Thyroid gland (tissue), 4 donors: ENCODE measurements around the gene EDEM1. TPM values are rescaled to one million over a fixed set of nuclear protein-coding genes. Genes with fewer than 3 reads are reported as not detected.
"Not testable (repeated sequence)": the region's sequence is repeated elsewhere in the genome, so short reads cannot be mapped to it uniquely, and the experiment has no call there.

Experiments used
- DNase-seq, 2 donors: peaks; one replicate each; pipeline ENCODE4 v3.0.0-alpha.2; 2019
- H3K27ac ChIP-seq, 3 donors: fragments of 200-600 bp; sonication (generic); 1 replicate in 2 of 3; 2 replicates in 1 of 3; pipeline ENCODE4 v1.5.1; 2016 to 2019; ENCODE audit warnings: mild to moderate bottlenecking in 1 of 3, moderate library complexity in 1 of 3
- H3K27me3 ChIP-seq: fragments of 200-600 bp; sonication (generic); one replicate; pipeline ENCODE4 v1.5.1; 2019
- H3K36me3 ChIP-seq, 2 donors: fragments of 200-600 bp; sonication (generic); one replicate each; pipeline ENCODE4 v1.5.1; 2016 to 2019
- H3K4me1 ChIP-seq, 2 donors: fragments of 200-600 bp; sonication (generic); one replicate each; pipeline ENCODE4 v1.5.1; 2017 to 2019
- H3K4me3 ChIP-seq, 3 donors: fragments of 200-600 bp; sonication (generic); replicated peaks in 1 of 3; 1 replicate in 2 of 3; 2 replicates in 1 of 3; pipeline ENCODE4 v1.5.1; 2016; ENCODE audit warnings: mild to moderate bottlenecking in 1 of 3
- H3K9me3 ChIP-seq: fragments of 200-600 bp; sonication (generic); one replicate; pipeline ENCODE4 v1.5.1; 2017
- CTCF ChIP-seq, 6 experiments: fragments of 200-600 bp in 3 of 6; fragments of 450-650 bp in 3 of 6; sonication (generic) in 3 of 6; IDR thresholded peaks; one replicate each; pipeline ENCODE4 v1.5.1; 2016 to 2019; ENCODE audit warnings: antibody characterized with exemption in 6 of 6, mild to moderate bottlenecking in 2 of 6, inconsistent platforms in 1 of 6, moderate library complexity in 1 of 6
- POLR2A ChIP-seq, 2 donors: fragments of 450-650 bp; IDR thresholded peaks; one replicate each; pipeline ENCODE4 v1.6.1; 2017; ENCODE audit warnings: antibody characterized with exemption in 2 of 2, mild to moderate bottlenecking in 2 of 2, moderate library complexity in 1 of 2
- WGBS, 2 donors: methylation state at CpG; one replicate each; pipeline ENCODE4 v1.1.5; 2017; 5-methylcytosine and 5-hydroxymethylcytosine counted together
- intact Hi-C: fragments of 100-400 bp; cut with DNase I; formaldehyde crosslinking; loops from one replicate; pipeline ENCODE4 v1.15.1; 2023
- total RNA-seq, 4 donors: library from RNA; depleted of rRNA; stranded (reverse); fragments of >200 nt; gene quantifications; one replicate each; pipeline ENCODE4 v1.2.3, GENCODE V29; 2016

EDEM1 gene
- total RNA-seq, 4 donors from 2014 or later = 26.1 to 58.4 (median 43.0) TPM

GRCh38 chr3:5235655-5236054 lies 48.1 kb downstream of the EDEM1 start:
- intact Hi-C loops = no loop called here
- H3K4me1 ChIP-seq = no peaks in the 10 kb centered on the region
- WGBS, 2 donors = 81 to 86% methylated on average over 7 of the region's 7 CpGs
- DNase-seq = no peak
- no peak for TF ChIP-seq POLR2A (IDR thresholded peaks at IDR 0.05)
- TF ChIP-seq CTCF (IDR thresholded peaks at IDR 0.05) = no peak
- H3K9me3 ChIP-seq = no peaks in the 10 kb centered on the region
- H3K4me3 ChIP-seq = no peak overlapping the region
- no peaks in the 10 kb centered on the region for H3K27me3 ChIP-seq
- no peaks in the 10 kb centered on the region for H3K36me3 ChIP-seq
- no peak overlapping the region for H3K27ac ChIP-seq

- Histone ChIP-seq H3K36me3 (no peaks in the 10 kb centered on the region), H3K4me3 (no peak overlapping the region), H3K27me3 (no peaks in the 10 kb centered on the region), H3K9me3 (no peaks in the 10 kb centered on the region), H3K27ac (no peak overlapping the region), H3K4me1 (no peaks in the 10 kb centered on the region)
- WGBS, 2 donors = 68 to 78% methylated on average over 5 of the region's 5 CpGs
- DNase-seq = no peak
- intact Hi-C loops = no loop called here
- TF ChIP-seq POLR2A (IDR thresholded peaks at IDR 0.05) = no peak
- no peak for TF ChIP-seq CTCF (IDR thresholded peaks at IDR 0.05)
Measured at GRCh38 chr3:5238545-5238944, 51.0 kb downstream of the EDEM1 start.

- Histone ChIP-seq H3K36me3 (no peaks in the 10 kb centered on the region), H3K4me3 (no peak overlapping the region), H3K9me3 (no peaks in the 10 kb centered on the region), H3K27ac (no peak overlapping the region), H3K4me1 (no peaks in the 10 kb centered on the region), H3K27me3 (no peaks in the 10 kb centered on the region)
- DNase-seq = no peak
- TF ChIP-seq CTCF (IDR thresholded peaks at IDR 0.05) = no peak
- TF ChIP-seq POLR2A (IDR thresholded peaks at IDR 0.05) = no peak
- WGBS, 2 donors = 67 to 68% methylated on average over 4 of the region's 4 CpGs
- intact Hi-C loops = no loop called here
Measured at GRCh38 chr3:5239602-5240001, 52.1 kb downstream of the EDEM1 start.

GRCh38 chr3:5240740-5241139 lies 53.2 kb downstream of the EDEM1 start:
- TF ChIP-seq POLR2A (IDR thresholded peaks at IDR 0.05) (no peak), CTCF (IDR thresholded peaks at IDR 0.05) (no peak)
- Histone ChIP-seq H3K4me1 (no peaks in the 10 kb centered on the region), H3K27ac (no peak overlapping the region), H3K36me3 (no peaks in the 10 kb centered on the region), H3K9me3 (no peaks in the 10 kb centered on the region), H3K27me3 (no peaks in the 10 kb centered on the region), H3K4me3 (no peak overlapping the region)
- 83 to 85% methylated on average over 1 of the region's 1 CpG for WGBS, 2 donors
- intact Hi-C loops = no loop called here
- DNase-seq = no peak

- H3K36me3 ChIP-seq, DNase-seq, H3K9me3 ChIP-seq, intact Hi-C loops, H3K27me3 ChIP-seq, H3K4me3 ChIP-seq, H3K27ac ChIP-seq, H3K4me1 ChIP-seq: not testable (repeated sequence)
- WGBS, 2 donors = 82 to 88% methylated on average over 12 to 17 of the region's 23 CpGs
Measured at GRCh38 chr3:5242785-5243184, 55.3 kb downstream of the EDEM1 start.

- no peak overlapping the region for H3K4me3 ChIP-seq
- H3K27me3 ChIP-seq = no peaks in the 10 kb centered on the region
- no peaks in the 10 kb centered on the region for H3K4me1 ChIP-seq
- intact Hi-C loops = no loop called here
- H3K9me3 ChIP-seq = no peaks in the 10 kb centered on the region
- TF ChIP-seq CTCF (IDR thresholded peaks at IDR 0.05) = no peak
- TF ChIP-seq POLR2A (IDR thresholded peaks at IDR 0.05) = no peak
- DNase-seq = no peak
- H3K27ac ChIP-seq = no peak overlapping the region
- H3K36me3 ChIP-seq = no peaks in the 10 kb centered on the region
Measured at GRCh38 chr3:5245927-5246326, 58.4 kb downstream of the EDEM1 start.
